ENCODE data around the gene TMEM132A. TPM values are rescaled to one million over a fixed set of nuclear protein-coding genes. Genes with fewer than 3 reads are reported as not detected.

Gene TMEM132A
- total RNA-seq, 2 donors from 2014 or later: 12.3 to 20.7 TPM

DNA sequence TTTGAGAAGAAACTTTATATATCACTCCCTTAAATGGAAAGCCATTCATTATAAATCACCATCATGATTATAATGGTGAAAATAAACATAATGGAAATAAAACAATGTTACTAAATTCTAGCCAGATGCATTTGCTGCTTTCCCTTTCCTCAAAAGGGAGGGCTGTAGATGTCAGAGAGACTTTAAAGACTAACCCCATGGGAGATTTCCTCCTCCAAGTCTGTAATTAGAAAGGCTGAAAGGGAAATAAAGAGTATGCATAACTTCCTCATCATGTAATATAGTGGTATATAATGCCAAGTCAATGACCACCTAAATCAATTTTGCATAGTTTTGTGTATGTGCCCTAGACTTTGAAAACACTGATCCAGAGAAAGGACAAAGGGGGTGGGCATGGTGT is 53.6 kb downstream of the TMEM132A start:
- no peaks in the 10 kb centered on the region for H3K36me3 ChIP-seq
- H3K9me3 ChIP-seq: no peaks in the 10 kb centered on the region
- no peak for TF ChIP-seq CTCF (IDR thresholded peaks at IDR 0.05)
- intact Hi-C loops (cut with DNase I): no loop called here
- H3K27ac ChIP-seq: no peak overlapping the region
- no peaks in the 10 kb centered on the region for H3K4me1 ChIP-seq
- H3K27me3 ChIP-seq: no peaks in the 10 kb centered on the region
- DNase-seq: no peak
- no peak overlapping the region for H3K4me3 ChIP-seq
- H3K9ac ChIP-seq (ENCODE audit: low read depth in 2 of 2, low read length in 2 of 2): no peak overlapping the region

GRCh38 chr11:60978546-60979380 is 54.5 kb downstream of the TMEM132A start:
- Histone ChIP-seq H3K9ac (ENCODE audit: low read depth in 2 of 2, low read length in 2 of 2) (no peak overlapping the region), H3K4me1 (no peaks in the 10 kb centered on the region), H3K27me3 (no peaks in the 10 kb centered on the region), H3K9me3 (no peaks in the 10 kb centered on the region), H3K36me3 (no peaks in the 10 kb centered on the region), H3K4me3 (no peak overlapping the region), H3K27ac (no peak overlapping the region)
- DNase-seq: no peak
- TF ChIP-seq CTCF (IDR thresholded peaks at IDR 0.05): no peak
- intact Hi-C loops (cut with DNase I): no loop called here

- no peak overlapping the region for H3K27ac ChIP-seq
- no peaks in the 10 kb centered on the region for H3K4me1 ChIP-seq
- no peaks in the 10 kb centered on the region for H3K36me3 ChIP-seq
- DNase-seq: no peak
- no peaks in the 10 kb centered on the region for H3K27me3 ChIP-seq
- no peak for TF ChIP-seq CTCF (IDR thresholded peaks at IDR 0.05)
- no peak overlapping the region for H3K4me3 ChIP-seq
- intact Hi-C loops (cut with DNase I): no loop called here
- no peaks in the 10 kb centered on the region for H3K9me3 ChIP-seq
- H3K9ac ChIP-seq (ENCODE audit: low read depth in 2 of 2, low read length in 2 of 2): no peak overlapping the region
Observed at GRCh38 chr11:60981515-60981914, 57.3 kb downstream of the TMEM132A start.

- Histone ChIP-seq H3K9me3 (no peaks in the 10 kb centered on the region), H3K9ac (ENCODE audit: low read depth in 2 of 2, low read length in 2 of 2) (no peak overlapping the region), H3K4me3 (no peak overlapping the region), H3K4me1 (no peaks in the 10 kb centered on the region), H3K27ac (no peak overlapping the region), H3K27me3 (no peaks in the 10 kb centered on the region), H3K36me3 (no peaks in the 10 kb centered on the region)
- DNase-seq: no peak
- intact Hi-C loops (cut with DNase I): no loop called here
- no peak for TF ChIP-seq CTCF (IDR thresholded peaks at IDR 0.05)
Observed at GRCh38 chr11:60982184-60982583, 57.9 kb downstream of the TMEM132A start.

DNA sequence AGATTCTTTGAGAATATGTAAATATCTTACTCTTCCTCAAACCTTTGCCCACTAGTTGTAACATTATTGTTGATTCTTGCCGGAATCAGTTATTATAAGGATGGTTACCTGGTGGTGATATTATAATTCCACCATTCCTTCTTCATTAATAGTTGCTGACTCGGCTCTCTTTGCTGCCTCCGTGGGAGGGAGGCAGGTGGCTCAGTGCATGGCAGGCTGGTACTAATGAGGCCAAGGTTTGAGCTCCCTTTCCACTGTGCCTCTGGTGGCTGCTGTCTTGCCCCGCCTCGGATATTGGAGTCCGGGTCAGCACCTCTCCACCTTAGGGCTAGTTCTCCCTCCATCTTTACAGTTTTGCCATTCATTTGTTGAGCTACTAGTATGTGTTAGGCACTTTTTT is 59.9 kb downstream of the TMEM132A start:
- no peak overlapping the region for H3K4me3 ChIP-seq
- intact Hi-C loops (cut with DNase I): no loop called here
- no peaks in the 10 kb centered on the region for H3K9me3 ChIP-seq
- no peak for TF ChIP-seq CTCF (IDR thresholded peaks at IDR 0.05)
- H3K27ac ChIP-seq: no peak overlapping the region
- no peaks in the 10 kb centered on the region for H3K27me3 ChIP-seq
- H3K36me3 ChIP-seq: no peaks in the 10 kb centered on the region
- no peak for DNase-seq
- H3K9ac ChIP-seq (ENCODE audit: low read depth in 2 of 2, low read length in 2 of 2): no peak overlapping the region
- no peaks in the 10 kb centered on the region for H3K4me1 ChIP-seq

Data from colonic mucosa (tissue), 4 donors.